HG03521 (cell line): ENCODE measurements around the gene DBNDD1.
"Not testable (repeated sequence)": the region's sequence is repeated elsewhere in the genome, so short reads cannot be mapped to it uniquely, and the experiment has no call there.

ENCODE experiments used
- ATAC-seq: cut with Tn5 transposase; IDR thresholded peaks from one replicate; pipeline ENCODE4 v1.9.1; 2021; ENCODE audit warnings: mild to moderate bottlenecking, moderate library complexity; ENCODE audit not compliant: unreplicated experiment

Gene DBNDD1

GRCh38 chr16:90018652-90019542, at the start of gene DBNDD1:
Gene DBNDD1, minus strand, starts transcription at chr16:90019456. Its CDS starts 115 bp downstream, at chr16:90019341.
- ATAC-seq, result no peak

GRCh38 chr16:90061437-90061836, 42.2 kb upstream of the DBNDD1 start:
- no peak for ATAC-seq

GRCh38 chr16:90057738-90058173, 38.5 kb upstream of the DBNDD1 start:
- no peak for ATAC-seq

GRCh38 chr16:90056521-90056920, 37.3 kb upstream of the DBNDD1 start:
- not testable (repeated sequence) for ATAC-seq

- no peak for ATAC-seq
Observed at GRCh38 chr16:90055371-90055770, 36.1 kb upstream of the DBNDD1 start.

- no peak for ATAC-seq
Observed at GRCh38 chr16:90054554-90054953, 35.3 kb upstream of the DBNDD1 start.

GRCh38 chr16:90053902-90054500, 34.7 kb upstream of the DBNDD1 start:
- no peak for ATAC-seq

- ATAC-seq, result no peak
Observed at GRCh38 chr16:90050969-90051368, 31.7 kb upstream of the DBNDD1 start.

- ATAC-seq, result no peak
Observed at GRCh38 chr16:90048737-90049330, 29.6 kb upstream of the DBNDD1 start.

- ATAC-seq, result no peak
Observed at GRCh38 chr16:90048347-90048722, 29.1 kb upstream of the DBNDD1 start.

GRCh38 chr16:90047714-90048346, 28.6 kb upstream of the DBNDD1 start:
- no peak for ATAC-seq

GRCh38 chr16:90046971-90047713, 27.9 kb upstream of the DBNDD1 start:
- ATAC-seq, result no peak

GRCh38 chr16:90046122-90046970, 27.1 kb upstream of the DBNDD1 start:
- ATAC-seq, result no peak

- no peak for ATAC-seq
Observed at GRCh38 chr16:90044111-90044551, 24.9 kb upstream of the DBNDD1 start.

- no peak for ATAC-seq
Observed at GRCh38 chr16:90043526-90043925, 24.3 kb upstream of the DBNDD1 start.

- no peak for ATAC-seq
Observed at GRCh38 chr16:90042946-90043514, 23.8 kb upstream of the DBNDD1 start.

GRCh38 chr16:90041896-90042473, 22.7 kb upstream of the DBNDD1 start:
- ATAC-seq, result no peak

GRCh38 chr16:90040152-90041023, 21.1 kb upstream of the DBNDD1 start:
- no peak for ATAC-seq
